ENCODE data around the gene B9D1. TPM values are rescaled to one million over a fixed set of nuclear protein-coding genes. Genes with fewer than 3 reads are reported as not detected.

The B9D1 gene
- total RNA-seq, 1 donor from 2014 or later: 25.9 TPM

DNA sequence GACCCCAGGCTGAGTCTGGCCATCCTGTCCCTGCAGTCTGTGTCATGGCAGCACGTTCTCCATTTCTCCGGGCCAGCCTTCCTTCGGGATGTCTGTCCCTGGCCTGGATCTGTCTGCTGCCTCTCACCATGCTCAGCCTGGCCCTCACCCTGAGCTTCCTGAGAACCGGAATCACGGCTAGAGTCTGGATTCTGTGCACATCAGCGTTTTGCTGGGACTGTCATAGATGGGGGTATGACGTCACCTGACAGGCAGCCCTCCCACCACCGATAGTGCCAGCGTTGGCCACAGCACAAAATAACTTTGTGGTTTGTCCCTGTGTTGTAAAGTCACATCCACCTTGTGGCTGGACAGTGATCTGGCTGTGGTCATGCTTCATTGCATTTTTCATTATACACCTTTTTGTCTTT is 59.2 kb downstream of the B9D1 start:
- DNase-seq (ENCODE audit: low read depth): no peak

- DNase-seq (ENCODE audit: low read depth): no peak
Measured at GRCh38 chr17:19302791-19303331, 59.7 kb downstream of the B9D1 start.

- DNase-seq (ENCODE audit: low read depth): no peak
Measured at GRCh38 chr17:19301973-19302372, 60.5 kb downstream of the B9D1 start.

GRCh38 chr17:19301274-19301951 is 61.1 kb downstream of the B9D1 start:
- DNase-seq (ENCODE audit: low read depth): no peak

DNA sequence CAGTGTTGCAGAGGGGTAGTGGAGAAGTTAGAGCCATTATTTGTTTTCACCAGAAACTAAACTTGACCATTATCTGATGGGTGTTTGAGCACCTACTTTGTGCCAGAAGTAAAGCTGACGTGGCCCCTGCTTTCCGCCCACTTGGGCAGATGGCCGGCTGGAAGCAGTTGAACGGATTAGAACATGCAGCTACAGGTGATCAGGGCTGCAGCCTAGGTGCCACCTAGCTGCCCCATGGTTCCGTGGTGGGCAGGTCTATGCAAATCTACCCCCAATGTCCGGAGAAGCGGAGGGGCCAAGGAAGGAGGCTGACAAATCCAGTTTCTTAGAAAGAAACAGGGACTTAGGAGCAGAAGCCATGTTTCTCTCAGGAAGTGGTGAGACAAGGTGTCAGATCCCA is 62.7 kb downstream of the B9D1 start:
- DNase-seq (ENCODE audit: low read depth): no peak

GRCh38 chr17:19299214-19299747 is 63.2 kb downstream of the B9D1 start:
- no peak for DNase-seq (ENCODE audit: low read depth)

DNA sequence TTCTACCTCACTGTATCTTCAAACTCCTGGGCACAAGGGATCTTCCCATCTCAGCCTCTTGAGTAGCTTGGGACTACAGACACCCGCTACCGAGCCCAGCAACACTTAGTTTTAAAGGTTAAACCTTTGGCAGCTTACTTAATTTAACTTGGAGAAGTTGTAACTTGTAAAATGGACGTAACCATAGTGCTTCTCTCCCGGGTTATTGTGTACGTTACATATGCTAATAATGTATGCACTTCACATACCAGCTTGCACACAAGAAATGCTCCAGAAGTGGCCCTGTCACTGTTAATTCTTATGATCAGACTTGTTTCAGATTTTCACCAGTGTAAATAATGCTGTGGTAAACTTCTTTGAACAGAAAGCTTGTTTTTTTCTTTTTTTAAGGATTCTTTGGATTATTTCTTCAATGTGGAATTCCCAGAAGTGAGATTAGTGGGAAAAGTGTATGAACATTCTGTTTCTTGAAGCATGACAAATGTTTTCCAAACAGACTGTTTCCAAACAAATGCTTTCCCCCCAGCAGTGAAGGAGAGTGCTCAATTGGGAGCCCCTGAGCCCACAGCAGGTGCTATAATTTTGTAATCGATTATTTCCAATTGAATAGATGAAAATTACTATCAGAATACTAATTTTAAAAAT is 63.8 kb downstream of the B9D1 start:
- DNase-seq (ENCODE audit: low read depth): no peak

- no peak for DNase-seq (ENCODE audit: low read depth)
Measured at GRCh38 chr17:19296786-19297778, 65.4 kb downstream of the B9D1 start.

GRCh38 chr17:19295473-19296135 is 66.9 kb downstream of the B9D1 start:
- no peak for DNase-seq (ENCODE audit: low read depth)

DNA sequence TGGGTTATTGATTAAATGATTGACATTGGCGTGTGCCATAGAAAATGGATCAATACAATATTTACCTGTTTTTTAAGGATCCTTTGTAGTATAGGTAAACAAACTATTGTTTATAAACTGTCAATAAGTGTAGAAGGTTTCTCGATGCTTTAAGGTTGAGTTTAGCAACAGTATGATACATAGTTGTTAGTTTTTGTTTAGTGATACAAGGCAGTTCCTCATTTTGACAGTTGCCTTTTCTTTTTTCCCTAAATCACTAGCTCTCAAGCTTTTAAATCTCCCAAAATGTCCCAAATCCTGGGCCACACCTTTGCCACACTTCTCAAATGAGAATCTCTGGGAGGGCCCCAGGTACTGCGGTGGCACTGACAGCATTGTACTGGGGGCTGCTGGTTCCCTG is 68.1 kb downstream of the B9D1 start:
- DNase-seq (ENCODE audit: low read depth): no peak

Other genes starting within 250 kb of the B9D1 start
- 0.10 TPM in 1 of 2 replicates, not detected in the other for gene GRAPL, start 235.1 kb downstream of the B9D1 start, total RNA-seq
- gene EPN2, start 125.4 kb downstream of the B9D1 start, total RNA-seq: 29.9 TPM in 2 replicates
- gene MAPK7, start 15.8 kb upstream of the B9D1 start, total RNA-seq: 9.0 and 30.2 TPM in 2 replicates
- gene MFAP4, start 24.5 kb upstream of the B9D1 start, total RNA-seq: 0.15 TPM in 1 of 2 replicates, not detected in the other
- gene RNF112, start 48.5 kb upstream of the B9D1 start, total RNA-seq: not detected in 2 replicates
- gene SLC47A1, start 171.1 kb upstream of the B9D1 start, total RNA-seq: 2.4 TPM in 1 of 2 replicates, not detected in the other

All from renal cortical epithelial cell (primary cell).